ENCODE data around the gene TRIM38. TPM values are rescaled to one million over a fixed set of nuclear protein-coding genes. Genes with fewer than 3 reads are reported as not detected.
"Not testable (repeated sequence)": the region's sequence is repeated elsewhere in the genome, so short reads cannot be mapped to it uniquely, and the experiment has no call there.

TRIM38 gene
- total RNA-seq, 1 experiment from 2014 or later, result 4.4 TPM

- H3K36me3 ChIP-seq (ENCODE audit: control insufficient read depth, insufficient read depth, low read length), result no peaks in the 10 kb centered on the region
- ChIA-PET POLR2A (no interaction called here), CTCF (no interaction called here)
These were observed 35.8 kb downstream of the TRIM38 start for GRCh38 chr6:25998379-25998778.

DNA sequence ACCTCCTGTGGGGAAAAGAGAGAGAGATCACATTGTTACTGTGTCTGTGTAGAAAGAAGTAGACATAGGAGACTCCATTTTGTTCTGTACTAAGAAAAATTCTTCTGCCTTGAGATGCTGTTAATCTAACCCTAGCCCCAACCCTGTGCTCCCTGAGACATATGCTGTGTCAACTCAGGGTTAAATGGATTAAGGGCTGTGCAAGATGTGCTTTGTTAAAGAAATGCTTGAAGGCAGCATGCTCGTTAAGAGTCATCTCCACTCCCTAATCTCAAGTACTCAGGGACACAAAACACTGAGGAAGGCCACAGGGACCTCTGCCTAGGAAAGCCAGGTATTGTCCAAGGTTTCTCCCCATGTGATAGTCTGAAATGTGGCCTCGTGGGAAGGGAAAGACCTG is 36.6 kb downstream of the TRIM38 start:
- ATAC-seq; CTCF ChIA-PET; intact Hi-C loops (cut with micrococcal nuclease; ENCODE audit: unreplicated experiment); H3K27ac ChIP-seq (ENCODE audit: low read length); BruUV-seq (replicated peaks); H3K36me3 ChIP-seq (ENCODE audit: control insufficient read depth, insufficient read depth, low read length); DNase-seq (ENCODE audit: low read depth, low spot score); in situ Hi-C loops (cut with HindIII; ENCODE audit: low pct_unique_long_range_greater_than_20kb, low sequenced_read_pairs); H3K27me3 ChIP-seq (ENCODE audit: control insufficient read depth, insufficient read depth, low read length); POLR2A ChIA-PET; H3K4me3 ChIP-seq (ENCODE audit: low read depth in 2 of 2, low read length in 2 of 2); H3K9me3 ChIP-seq (ENCODE audit: control insufficient read depth, insufficient read depth, low read depth, low read length); H3K4me1 ChIP-seq (ENCODE audit: control insufficient read depth, insufficient read depth, low read length): not testable (repeated sequence)

More at GRCh38 chr6:25998379-25998778, 35.8 kb downstream of the TRIM38 start:
- DNase-seq (ENCODE audit: low read depth, low spot score) (no peak), ATAC-seq (no peak)
- Histone ChIP-seq H3K27me3 (ENCODE audit: control insufficient read depth, insufficient read depth, low read length) (no peaks in the 10 kb centered on the region), H3K27ac (ENCODE audit: low read length) (no peak overlapping the region), H3K4me1 (ENCODE audit: control insufficient read depth, insufficient read depth, low read length) (peaks cover 5% of the 10 kb centered on the region), H3K4me3 (ENCODE audit: low read depth in 2 of 2, low read length in 2 of 2) (no peak overlapping the region), H3K9me3 (ENCODE audit: control insufficient read depth, insufficient read depth, low read depth, low read length) (no peaks in the 10 kb centered on the region)
- intact Hi-C loops (cut with micrococcal nuclease; ENCODE audit: unreplicated experiment) (no loop called here), in situ Hi-C loops (cut with HindIII; ENCODE audit: low pct_unique_long_range_greater_than_20kb, low sequenced_read_pairs) (no loop called here)
- no peak for TF ChIP-seq POLR2AphosphoS5 (IDR thresholded peaks at IDR 0.05; ENCODE audit: low read depth, low read length)
- TF ChIP-seq SIN3A (IDR thresholded peaks at IDR 0.05; ENCODE audit: borderline replicate concordance, insufficient read depth, low read depth, low read length), result no peak
- TF ChIP-seq REST (IDR thresholded peaks at IDR 0.05; ENCODE audit: insufficient read depth in 1 of 2, low read depth in 2 of 2, low read length in 1 of 2), result no peak
- no peak for TF ChIP-seq TCF7L2 (IDR thresholded peaks at IDR 0.05; ENCODE audit: low read depth, low read length)
- TF ChIP-seq, protein P1, sequence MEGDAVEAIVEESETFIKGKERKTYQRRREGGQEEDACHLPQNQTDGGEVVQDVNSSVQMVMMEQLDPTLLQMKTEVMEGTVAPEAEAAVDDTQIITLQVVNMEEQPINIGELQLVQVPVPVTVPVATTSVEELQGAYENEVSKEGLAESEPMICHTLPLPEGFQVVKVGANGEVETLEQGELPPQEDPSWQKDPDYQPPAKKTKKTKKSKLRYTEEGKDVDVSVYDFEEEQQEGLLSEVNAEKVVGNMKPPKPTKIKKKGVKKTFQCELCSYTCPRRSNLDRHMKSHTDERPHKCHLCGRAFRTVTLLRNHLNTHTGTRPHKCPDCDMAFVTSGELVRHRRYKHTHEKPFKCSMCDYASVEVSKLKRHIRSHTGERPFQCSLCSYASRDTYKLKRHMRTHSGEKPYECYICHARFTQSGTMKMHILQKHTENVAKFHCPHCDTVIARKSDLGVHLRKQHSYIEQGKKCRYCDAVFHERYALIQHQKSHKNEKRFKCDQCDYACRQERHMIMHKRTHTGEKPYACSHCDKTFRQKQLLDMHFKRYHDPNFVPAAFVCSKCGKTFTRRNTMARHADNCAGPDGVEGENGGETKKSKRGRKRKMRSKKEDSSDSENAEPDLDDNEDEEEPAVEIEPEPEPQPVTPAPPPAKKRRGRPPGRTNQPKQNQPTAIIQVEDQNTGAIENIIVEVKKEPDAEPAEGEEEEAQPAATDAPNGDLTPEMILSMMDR (IDR thresholded peaks at IDR 0.05), result no peak
- BruUV-seq (replicated peaks), result no TSS peak

DNA sequence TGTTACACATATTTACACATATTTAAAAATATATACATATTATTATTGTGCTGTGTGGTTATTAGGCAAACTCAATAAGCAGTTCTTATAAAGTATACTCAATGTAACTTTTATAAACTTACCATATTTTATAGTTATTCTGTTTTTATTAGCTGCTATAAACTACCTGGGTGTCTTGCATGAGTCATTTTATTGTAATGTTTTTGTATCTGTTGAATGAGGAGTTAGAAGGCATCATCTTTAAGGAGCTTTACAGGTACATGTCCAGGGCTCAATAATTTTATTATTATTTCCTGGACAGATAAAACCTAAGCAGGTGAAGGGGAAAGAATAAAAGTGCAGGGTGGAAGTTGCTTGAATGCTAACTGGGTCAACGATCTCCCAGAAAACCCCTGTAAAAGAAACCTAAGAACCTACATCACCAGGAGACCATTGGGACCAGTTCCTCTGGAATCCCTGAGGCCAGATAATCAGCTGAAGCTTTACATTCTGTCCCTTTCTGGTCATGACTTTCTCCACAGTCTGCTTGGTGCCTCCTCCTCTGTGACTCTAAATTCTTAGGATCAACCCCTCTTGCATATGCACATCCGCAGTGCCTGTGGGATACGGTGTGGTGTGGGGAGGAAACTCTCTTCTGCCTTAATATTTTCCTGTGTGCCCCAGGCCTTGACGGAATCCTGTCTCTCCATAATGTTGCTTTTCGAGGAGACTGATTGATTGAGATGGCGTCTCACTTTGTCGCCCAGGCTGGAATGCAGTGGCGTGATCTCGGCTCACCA is 38.0 kb downstream of the TRIM38 start:
- ATAC-seq, result no peak
- no TSS peak for BruUV-seq (replicated peaks)
- CTCF ChIA-PET, result no interaction called here
- TF ChIP-seq POLR2AphosphoS5 (IDR thresholded peaks at IDR 0.05; ENCODE audit: low read depth, low read length) (no peak), SIN3A (IDR thresholded peaks at IDR 0.05; ENCODE audit: borderline replicate concordance, insufficient read depth, low read depth, low read length) (no peak), REST (IDR thresholded peaks at IDR 0.05; ENCODE audit: insufficient read depth in 1 of 2, low read depth in 2 of 2, low read length in 1 of 2) (no peak), TCF7L2 (IDR thresholded peaks at IDR 0.05; ENCODE audit: low read depth, low read length) (no peak)
- TF ChIP-seq, protein P1 (IDR thresholded peaks at IDR 0.05), result no peak
- POLR2A ChIA-PET, result no interaction called here
- no peak overlapping the region for H3K4me3 ChIP-seq (ENCODE audit: low read depth in 2 of 2, low read length in 2 of 2)
- no peak overlapping the region for H3K27ac ChIP-seq (ENCODE audit: low read length)
- intact Hi-C loops (cut with micrococcal nuclease; ENCODE audit: unreplicated experiment) (loop anchor here (10.0 kb wide), 1 partner anchor 216 kb away; no protein-coding TSS in a partner anchor), in situ Hi-C loops (cut with HindIII; ENCODE audit: low pct_unique_long_range_greater_than_20kb, low sequenced_read_pairs) (no loop called here)
- H3K4me1 ChIP-seq (ENCODE audit: control insufficient read depth, insufficient read depth, low read length), result no peaks in the 10 kb centered on the region
- H3K9me3 ChIP-seq (ENCODE audit: control insufficient read depth, insufficient read depth, low read depth, low read length), result no peaks in the 10 kb centered on the region
- DNase-seq (ENCODE audit: low read depth, low spot score), result no peak
- no peaks in the 10 kb centered on the region for H3K27me3 ChIP-seq (ENCODE audit: control insufficient read depth, insufficient read depth, low read length)
- H3K36me3 ChIP-seq (ENCODE audit: control insufficient read depth, insufficient read depth, low read length), result no peaks in the 10 kb centered on the region

Measured in Panc1 (cell line).